Testis (tissue), 2 donors: Measurements from ENCODE around the gene ZNF541.

Experiments used
- POLR2A ChIP-seq: fragments of 450-650 bp; IDR thresholded peaks from one replicate; pipeline ENCODE4 v1.6.1; 2017; ENCODE audit warnings: antibody characterized with exemption, mild to moderate bottlenecking, moderate library complexity
- TF ChIP-seq, protein P1 (sequence below), 3 experiments: fragments of 450-650 bp in 2 of 3; fragments of 200-600 bp in 1 of 3; sonication (generic) in 1 of 3; IDR thresholded peaks; one replicate each; pipeline ENCODE4 v1.5.1; 2016 to 2019; ENCODE audit warnings: antibody characterized with exemption in 3 of 3, mild to moderate bottlenecking in 2 of 3, moderate library complexity in 1 of 3

- TF ChIP-seq, protein P1, sequence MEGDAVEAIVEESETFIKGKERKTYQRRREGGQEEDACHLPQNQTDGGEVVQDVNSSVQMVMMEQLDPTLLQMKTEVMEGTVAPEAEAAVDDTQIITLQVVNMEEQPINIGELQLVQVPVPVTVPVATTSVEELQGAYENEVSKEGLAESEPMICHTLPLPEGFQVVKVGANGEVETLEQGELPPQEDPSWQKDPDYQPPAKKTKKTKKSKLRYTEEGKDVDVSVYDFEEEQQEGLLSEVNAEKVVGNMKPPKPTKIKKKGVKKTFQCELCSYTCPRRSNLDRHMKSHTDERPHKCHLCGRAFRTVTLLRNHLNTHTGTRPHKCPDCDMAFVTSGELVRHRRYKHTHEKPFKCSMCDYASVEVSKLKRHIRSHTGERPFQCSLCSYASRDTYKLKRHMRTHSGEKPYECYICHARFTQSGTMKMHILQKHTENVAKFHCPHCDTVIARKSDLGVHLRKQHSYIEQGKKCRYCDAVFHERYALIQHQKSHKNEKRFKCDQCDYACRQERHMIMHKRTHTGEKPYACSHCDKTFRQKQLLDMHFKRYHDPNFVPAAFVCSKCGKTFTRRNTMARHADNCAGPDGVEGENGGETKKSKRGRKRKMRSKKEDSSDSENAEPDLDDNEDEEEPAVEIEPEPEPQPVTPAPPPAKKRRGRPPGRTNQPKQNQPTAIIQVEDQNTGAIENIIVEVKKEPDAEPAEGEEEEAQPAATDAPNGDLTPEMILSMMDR (IDR thresholded peaks at IDR 0.05): no peak
- TF ChIP-seq POLR2A: no peak
Measured at GRCh38 chr19:47529018-47529742, 43.8 kb downstream of the ZNF541 start.
